Forelimb muscle (tissue), 1 donor: ENCODE results near the gene MDGA2. TPM values are rescaled to one million over a fixed set of nuclear protein-coding genes. Genes with fewer than 3 reads are reported as not detected.
"Not testable (repeated sequence)": the region's sequence is repeated elsewhere in the genome, so short reads cannot be mapped to it uniquely, and the experiment has no call there.

Experiments
- DNase-seq: peaks from one replicate; pipeline ENCODE4 v3.0.0-alpha.2; 2013; ENCODE audit warnings: low read depth
- polyA plus RNA-seq: library from polyadenylated mRNA; unstranded; fragments of 120-200 nt; gene quantifications from one replicate; pipeline ENCODE4 v1.2.1, GENCODE V29; 2013; ENCODE audit not compliant: insufficient read length

MDGA2 gene
- polyA plus RNA-seq, 1 donor = 0.11 TPM

DNA sequence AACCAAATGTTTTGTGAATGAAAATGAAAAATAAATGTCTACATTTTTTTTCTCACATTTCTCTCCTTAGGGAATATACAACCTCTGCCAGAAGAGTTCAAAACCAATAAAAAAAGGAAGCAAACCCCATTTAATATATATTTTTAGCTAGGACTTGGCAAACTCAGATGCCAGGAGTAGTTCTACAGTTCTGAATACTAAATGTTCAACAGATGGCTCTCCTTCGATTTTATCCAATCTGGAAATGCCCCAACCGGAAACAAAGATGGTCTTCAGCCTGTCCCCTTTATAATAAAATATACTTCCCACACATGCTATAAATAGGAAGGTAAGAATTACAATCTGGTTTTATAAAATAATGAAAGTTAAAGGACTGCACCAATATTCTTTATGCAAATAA, 330.4 kb downstream of the MDGA2 start:
- DNase-seq = no peak

DNA sequence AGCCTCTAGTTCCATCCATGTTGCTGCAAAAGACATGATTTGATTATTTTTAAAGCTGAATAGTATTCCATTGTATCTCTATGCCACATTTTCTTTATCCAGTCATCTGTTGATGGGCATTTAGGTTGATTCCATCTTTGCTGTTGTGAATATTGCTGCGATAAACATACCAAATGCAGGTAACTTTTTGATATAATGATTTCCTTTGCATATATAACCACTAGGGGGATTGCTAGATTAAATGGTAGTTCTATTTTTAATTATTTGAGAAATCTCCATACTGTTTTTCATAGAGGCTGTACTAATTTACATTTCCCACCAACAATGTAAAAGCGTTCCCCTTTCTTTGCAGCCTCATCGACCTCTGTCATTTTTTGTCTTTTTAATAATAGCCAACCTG, 342.5 kb downstream of the MDGA2 start:
- DNase-seq = no peak

DNA sequence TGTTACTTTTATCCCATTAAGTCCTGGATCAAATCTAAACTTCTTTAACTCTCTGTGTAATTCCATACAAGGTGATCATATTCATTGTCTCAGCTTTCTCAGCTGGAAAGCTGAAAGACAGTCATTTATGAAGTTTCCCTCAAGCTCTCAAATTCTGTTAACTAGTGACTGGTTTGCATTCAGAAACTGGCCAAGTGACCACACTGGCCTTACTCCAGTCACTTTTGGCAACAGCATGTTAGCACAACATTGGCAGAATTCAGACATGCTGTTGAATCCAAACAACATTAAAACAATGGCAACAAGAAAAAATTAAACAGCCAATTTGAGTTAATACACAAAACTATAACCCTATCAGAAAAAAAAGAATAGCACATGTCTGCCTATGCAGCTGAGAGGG, 343.3 kb downstream of the MDGA2 start:
- DNase-seq = no peak

DNA sequence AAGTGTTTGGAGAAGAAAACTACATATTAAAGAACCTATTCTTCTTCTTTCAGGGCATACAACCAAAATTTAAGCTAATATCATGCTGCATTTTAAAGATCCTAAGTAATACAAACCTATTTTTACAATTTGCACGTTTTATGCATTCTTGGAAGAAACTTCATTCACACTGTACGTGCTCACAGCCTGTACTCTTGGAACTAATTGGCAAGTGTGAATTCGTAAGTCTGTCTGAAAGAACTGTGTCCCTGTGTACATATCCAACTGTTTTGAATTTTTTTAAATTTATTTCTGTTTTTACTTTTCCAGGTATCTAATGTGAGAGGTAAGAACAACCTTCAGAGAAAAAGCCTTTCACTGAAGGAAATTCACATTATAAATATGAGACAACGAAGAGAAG, 347.0 kb downstream of the MDGA2 start:
- DNase-seq = no peak

DNA sequence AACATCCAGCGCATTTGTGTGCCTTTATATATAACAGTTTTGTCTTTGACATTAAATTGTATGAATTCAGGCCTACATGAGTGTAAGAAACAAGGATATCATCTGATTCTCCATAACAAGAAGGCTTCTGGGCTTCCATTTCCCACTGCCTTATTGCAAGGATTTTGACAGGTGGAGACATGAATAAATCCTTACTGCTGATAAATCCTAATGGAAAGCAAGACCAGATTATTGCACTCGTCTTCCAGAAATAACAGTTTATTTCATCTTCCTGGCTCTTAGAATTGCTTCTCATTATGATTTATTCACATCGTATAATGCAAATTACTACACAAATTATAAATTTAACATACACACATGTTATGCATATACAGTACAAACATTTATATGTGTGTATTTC, 348.1 kb downstream of the MDGA2 start:
- no peak for DNase-seq

DNA sequence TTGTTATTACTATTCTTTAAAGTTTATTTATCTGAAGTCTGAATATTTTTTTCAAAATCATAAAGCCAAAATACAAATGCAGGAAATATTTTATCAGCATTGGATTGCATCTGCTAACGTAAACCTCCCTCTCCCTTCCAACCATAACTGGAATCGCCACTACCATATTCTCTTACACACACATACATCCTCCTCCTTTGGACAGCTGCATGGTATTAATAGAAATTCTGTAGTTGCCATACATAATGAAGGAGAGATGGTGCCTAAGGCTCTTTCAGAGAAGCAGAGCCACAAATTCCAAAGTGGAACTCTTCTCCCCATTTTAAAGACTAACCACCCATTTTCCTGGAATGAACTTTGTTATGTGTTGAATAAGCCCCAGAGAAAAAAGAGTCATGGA, 352.7 kb downstream of the MDGA2 start:
- DNase-seq = no peak

DNA sequence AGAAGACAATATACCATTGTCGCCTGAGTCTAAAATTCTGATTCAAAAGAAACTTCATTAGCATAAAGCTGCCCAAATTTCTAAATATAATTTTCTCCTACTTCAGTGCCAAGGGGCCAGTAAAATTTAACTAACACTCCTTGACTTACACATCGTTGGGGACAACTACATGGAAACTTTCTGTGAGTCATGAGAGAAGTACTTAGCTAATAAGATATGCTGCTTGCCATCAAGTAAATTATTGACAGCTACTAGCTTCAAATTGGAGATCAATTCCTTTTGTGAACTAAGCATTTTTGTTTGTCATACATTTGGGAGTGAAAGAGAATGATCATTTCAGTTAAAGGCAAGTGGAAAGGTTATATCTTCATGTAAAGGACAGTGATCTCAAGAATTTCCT, 373.3 kb downstream of the MDGA2 start:
- DNase-seq = no peak

DNA sequence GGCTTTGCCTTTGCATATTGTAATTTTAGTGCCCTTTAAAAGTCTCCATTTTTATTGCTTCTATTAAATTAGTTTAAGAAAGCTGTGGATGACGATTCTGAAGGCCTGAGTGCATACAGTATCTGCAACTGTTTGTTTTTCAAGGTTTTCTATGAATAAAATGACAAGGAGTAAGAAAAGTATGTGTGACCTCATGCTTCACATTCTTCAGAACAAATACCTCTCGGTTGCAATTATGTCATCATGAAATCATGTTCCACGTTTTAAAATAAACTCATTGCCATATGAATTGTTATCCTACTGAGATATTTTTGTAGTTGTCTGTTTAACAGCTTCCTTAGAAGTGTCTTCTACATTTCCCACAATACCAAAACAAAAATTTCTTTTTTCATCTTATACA, 374.6 kb downstream of the MDGA2 start:
- DNase-seq = no peak

DNA sequence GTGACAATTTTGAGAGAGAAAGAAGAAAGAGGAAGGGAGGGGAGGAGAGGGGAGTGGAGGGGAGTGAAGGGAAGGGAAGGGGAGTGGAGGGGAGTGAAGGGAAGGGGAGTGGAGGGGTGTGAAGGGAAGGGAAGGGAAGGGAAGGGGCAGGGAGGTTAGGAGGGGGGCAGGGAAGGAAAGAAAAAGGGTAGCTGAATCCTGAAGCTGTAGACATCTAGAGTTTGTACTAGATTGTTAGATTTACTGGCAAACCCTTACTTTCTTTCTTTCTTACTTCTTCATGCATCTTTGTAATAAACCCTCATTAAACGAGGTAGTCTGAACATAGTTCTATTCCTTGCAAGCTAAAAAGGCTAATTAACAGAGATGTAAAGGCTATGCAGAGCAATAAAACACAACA, 378.0 kb downstream of the MDGA2 start:
- no peak for DNase-seq

DNA sequence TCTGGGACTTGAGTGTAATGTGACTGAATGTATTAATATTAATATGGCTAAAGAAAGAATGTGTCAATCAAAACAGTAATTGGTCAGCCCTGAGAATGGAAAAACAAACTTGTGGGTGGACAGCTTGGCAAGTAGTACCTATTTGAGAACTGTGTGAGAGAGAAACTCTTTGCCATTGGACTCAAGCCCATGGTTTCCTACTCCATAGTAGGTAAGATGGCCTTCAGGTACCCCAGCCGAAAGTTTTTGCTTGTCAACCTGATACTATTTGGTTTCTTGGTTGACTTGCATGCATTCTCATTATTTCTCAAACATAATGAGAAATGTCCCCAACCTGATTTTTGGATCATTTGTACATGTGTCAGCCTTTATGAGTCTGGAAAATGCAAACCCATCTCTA, 391.1 kb downstream of the MDGA2 start:
- DNase-seq = no peak

DNA sequence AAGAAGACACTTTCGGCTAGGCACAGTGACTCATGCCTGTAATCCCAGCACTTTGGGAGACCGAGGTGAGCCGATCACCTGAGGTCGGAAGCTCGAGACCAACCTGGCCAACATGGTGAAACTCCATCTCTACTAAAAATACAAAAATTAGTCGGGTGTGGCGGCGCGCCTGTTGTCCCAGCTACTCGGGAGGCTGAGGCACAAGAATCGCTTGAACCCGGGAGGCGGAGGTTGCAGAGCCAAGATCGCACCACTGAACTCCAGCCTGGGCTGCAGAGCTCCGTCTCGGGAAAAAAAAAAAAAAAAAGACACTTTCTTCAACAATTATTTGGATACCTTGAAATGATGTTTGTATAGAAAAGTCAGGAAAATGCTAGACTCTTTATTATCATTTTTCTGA, 393.6 kb downstream of the MDGA2 start:
- DNase-seq = not testable (repeated sequence)

DNA sequence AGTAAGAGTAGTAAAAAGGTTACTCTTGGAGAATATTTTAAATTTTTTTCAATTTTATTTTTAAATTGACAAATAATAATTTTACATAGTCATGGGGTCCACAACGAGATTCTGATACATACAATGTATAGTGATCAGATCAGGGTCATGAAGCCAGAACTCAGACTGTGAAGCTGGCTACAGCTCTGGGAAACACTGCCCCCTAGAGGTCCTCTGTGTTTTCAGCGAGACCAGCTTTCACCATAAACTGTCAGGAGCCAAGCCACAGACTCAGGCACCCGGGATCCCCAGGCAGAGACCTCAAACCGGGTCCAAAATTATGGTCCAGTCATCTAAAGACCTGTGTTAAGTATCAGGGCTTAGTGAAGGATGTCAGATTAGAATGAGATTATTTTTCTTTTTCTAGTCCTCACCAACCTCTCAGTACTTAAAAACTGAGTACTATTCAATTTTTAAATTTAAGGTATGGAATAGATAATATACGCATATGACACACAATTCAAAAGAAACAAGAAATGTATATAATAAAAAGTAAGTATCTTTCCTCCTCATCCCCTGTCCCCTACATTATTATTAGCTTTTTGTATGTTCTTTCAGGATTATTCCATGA, 397.1 kb downstream of the MDGA2 start:
- no peak for DNase-seq

DNA sequence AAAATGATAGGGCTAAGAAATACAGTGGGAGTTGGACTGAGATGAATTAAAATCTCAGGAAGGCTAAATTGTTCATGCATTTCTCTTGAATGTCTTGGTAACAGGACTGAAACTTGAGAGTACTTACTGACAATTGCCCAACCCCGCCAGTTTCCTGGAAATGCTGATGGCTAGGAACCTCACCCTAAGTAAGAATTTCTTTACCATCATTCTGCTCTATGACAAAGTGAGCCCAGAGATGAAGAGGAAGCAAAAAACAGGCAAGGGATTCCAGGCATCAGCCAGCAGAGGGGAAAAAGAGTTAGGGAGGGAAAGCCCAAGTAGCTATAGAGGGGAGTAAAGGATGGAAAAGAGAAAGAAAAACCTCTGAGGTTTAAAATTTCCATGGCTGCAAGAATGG, 397.7 kb downstream of the MDGA2 start:
- no peak for DNase-seq

DNA sequence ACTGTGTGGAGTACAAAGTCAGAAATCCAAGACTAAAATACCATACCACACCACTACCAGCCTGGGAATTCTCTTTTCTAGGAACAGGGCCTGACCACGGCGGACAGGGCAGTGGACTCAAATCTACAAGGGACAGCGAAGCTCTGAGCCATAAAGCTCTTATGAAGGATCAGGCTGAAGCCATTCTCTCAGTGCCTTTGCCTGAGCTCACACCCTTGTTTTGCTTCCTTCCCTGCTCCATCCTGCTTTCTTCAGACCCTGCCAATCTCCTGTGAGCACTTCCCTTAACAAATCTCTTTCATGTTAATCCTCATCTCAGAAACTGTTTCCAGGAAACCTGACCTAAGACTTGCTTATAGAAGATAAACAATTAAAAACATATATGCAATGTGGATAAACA, 398.5 kb downstream of the MDGA2 start:
- DNase-seq = no peak

DNA sequence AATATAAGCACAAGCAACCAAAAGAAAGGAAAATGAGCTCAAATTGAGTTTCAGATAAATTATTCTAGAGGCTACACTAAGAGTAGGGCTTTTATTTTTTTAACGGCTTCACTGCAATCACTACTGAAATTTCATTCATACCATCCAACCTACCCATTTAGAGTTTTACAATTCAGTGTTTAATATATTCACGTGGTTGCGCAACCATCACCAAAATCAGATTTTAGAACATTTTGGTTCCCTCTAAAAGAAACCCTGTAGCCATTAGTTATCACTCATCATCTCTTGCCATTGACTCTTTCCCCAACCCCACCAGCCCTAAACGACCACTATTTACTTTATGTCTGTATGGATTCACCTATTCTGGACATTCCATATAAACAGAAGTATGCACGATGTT, 401.5 kb downstream of the MDGA2 start:
- DNase-seq = no peak

DNA sequence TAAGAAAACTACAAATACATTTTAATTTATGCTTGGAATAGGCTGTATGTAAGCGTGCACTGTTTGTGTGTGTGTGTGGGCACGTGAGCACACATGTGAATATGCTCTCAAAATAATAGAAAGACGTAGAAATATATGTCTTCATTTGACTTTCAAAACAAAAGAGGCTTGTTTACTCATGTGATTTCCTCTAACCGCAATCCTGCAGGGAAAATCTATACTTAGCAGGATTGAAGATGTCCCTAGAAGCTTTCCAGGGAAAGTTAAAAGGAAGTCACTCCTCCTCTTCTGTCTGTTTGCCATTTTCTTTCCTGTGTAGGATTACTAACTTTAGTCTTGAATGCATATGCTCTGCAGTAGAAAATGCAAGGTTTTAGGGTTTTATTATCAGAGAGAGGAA, 404.7 kb downstream of the MDGA2 start:
- no peak for DNase-seq

DNA sequence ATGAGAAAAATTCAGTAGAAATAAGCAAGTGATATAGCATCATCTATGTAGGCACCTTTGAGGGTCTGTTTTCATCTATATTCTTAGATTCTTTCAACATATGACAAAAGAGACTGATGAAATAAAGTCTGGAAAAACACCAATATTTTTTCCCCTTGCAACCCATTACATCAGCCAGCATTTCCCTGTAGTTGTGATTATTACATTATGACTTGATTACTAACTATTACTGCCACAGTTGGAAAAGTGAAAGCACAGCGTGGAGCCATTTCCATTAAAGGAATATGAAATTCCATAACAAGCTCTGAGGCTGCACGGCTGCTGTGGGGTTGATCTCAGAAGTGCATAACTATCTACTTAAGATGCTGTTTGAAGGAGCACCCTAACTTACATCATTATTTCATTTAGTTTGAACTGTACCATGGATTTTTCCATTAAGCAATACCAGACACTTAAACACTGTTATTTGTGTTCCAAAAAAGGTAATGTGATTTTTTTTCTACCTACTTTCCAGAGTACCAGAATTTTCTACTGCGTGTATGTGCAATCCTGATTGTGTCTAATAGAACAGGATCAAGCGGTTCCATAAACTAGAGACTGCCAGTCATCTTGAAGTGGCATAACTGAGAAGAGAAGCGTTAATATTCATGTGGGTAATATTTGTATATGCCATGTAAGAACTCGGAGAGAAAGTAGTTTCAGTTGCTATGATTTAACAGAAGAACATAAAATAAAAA, 405.5 kb downstream of the MDGA2 start:
- DNase-seq = no peak

DNA sequence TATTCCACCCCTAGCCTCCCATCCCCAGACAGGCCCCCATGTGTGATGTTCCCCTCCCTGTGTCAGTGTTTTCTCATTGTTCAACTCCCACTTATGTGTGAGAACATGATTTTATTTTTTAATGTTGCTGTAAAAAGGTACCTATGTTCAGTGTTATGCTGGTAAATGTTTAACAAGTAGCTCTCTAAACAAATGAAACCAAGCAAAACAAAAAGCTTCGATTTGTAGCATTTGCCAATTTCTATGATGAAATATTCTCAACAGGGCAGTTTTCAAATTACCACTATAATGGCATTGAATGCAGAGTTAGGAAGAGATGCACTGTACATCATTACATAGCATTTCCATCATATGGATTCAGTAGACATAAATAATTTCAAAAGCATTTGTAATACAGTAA, 410.6 kb downstream of the MDGA2 start:
- no peak for DNase-seq

DNA sequence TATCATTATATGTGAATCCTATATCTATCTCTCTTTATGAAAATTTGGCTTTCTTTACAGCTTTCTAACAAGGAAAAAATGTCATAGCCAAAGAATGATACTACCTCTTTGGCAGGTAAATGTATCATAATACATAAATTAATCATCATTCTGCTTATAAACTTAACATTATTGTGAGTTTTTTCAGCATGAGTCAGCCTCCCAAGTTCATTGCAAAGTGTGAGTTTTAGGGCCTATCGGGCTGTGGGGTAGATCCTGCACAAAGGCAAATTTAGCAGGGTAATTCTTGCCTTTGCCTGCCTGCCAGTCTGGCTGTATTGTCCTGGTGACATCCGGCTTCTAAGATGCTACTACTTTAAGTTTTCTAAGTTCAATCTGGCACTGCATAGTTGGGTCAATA, 412.6 kb downstream of the MDGA2 start:
- no peak for DNase-seq

DNA sequence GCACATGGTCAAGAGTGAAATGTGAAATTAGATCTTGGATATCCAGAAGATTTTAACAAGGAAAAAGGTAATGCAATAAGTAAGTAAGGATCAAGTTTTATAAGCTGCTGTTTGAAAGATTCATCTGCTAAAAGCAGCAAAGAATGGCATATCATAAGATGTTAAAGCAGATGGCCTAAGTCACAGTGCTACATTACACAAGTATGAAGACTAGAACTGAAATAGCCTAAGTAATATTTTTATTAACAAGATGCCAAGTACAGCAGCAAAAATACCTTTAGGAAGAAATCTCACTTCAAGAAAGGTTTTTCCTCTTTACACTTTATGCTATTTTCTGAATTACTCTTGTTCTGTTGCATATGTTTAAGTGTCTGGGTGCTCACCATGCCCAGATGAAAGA, 414.1 kb downstream of the MDGA2 start:
- DNase-seq = no peak

DNA sequence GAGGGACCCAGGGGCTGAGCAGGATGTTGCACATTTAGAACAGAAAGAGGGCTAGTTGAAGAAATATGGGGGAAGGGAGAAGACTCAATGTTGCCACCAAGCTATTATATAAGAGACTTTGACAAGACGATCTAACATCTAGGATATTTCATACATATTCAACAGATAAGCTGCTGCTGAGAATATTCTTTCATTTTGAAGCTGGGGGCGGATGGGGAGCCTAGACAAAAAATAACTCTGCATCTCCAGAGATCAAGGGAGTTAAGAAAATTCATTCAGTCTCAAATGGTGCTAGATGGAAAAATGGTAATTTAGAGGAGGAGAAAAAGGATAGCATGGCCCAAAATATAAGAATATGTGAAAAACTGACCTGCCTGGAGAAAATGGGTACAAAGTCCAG, 415.6 kb downstream of the MDGA2 start:
- DNase-seq = no peak

DNA sequence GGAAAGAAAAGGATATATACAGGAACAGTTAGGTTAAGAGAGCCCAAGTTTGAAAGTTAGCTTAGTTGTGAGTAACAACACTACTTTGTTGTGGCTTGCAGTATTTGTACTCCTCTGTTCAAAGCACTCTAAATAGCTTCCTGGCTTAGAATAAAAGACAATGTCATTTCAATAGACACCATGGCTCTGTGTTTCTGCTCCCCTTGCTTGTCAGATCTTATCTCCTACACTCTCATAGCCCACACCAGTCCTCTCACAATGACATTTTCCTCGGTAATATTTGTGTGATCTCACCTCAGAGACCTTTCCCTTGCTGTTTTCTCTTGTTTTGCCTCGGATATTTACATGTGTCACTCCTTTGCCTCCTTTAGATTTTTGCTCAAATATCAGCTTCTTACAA, 418.4 kb downstream of the MDGA2 start:
- no peak for DNase-seq

DNA sequence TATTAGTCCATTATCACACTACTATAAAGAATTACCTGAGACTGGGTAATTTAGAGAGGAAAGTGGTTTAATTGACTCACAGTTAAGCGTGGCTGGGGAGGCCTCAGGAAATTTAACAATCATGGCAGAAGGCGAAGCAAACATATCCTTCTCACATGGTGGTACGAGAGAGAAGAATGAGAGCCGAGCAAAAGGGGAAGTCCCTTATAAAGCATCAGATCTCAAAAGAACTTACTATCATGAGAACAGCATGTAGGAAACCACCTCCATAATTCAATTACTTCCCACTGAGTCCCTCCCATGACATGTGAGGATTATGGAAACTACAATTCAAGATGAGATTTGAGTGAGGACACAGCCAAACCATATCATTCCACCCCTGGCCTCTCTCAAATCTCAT, 422.6 kb downstream of the MDGA2 start:
- no peak for DNase-seq

DNA sequence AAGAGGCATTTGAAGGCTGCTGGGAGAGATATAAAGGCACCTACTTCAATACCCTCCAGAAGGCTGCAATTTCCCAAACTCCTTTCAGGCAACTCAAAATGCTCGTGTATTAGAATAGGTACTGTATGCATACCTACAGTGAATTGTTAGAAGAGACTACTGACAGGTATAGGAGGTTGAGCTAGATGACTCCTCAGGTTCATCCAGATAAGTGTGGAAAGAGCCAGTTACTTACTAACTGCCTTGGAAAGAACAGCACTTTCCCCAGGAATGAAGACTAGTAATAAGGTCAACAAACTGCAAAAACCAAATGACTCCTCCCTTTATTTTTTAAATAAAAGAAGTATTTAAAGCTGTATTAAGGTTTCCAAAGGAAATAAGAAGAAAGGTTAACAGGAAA, 429.0 kb downstream of the MDGA2 start:
- no peak for DNase-seq
